Loucy (cell line): ENCODE measurements around the gene RNF19B.
"Not testable (repeated sequence)": the region's sequence is repeated elsewhere in the genome, so short reads cannot be mapped to it uniquely, and the experiment has no call there.

Experiments
- H2AFZ ChIP-seq: fragments of 200-600 bp; sonication (generic); 2 replicates; pipeline ENCODE4 v1.6.0; 2016; ENCODE audit warnings: antibody characterized with exemption, mild to moderate bottlenecking, low read length, moderate library complexity
- H3F3A ChIP-seq: fragments of 200-600 bp; 2 replicates; pipeline ENCODE4 v1.6.0; 2016; ENCODE audit warnings: antibody characterized with exemption, low read depth, mild to moderate bottlenecking
- H3K27me3 ChIP-seq: fragments of 200-600 bp; sonication (generic); 2 replicates; pipeline ENCODE4 v1.6.1; 2014; ENCODE audit warnings: low read length, mild to moderate bottlenecking; ENCODE audit not compliant: insufficient read depth, poor library complexity, severe bottlenecking
- H3K36me3 ChIP-seq: fragments of 200-600 bp; sonication (generic); 2 replicates; pipeline ENCODE4 v1.6.1; 2016; ENCODE audit warnings: low read length; ENCODE audit not compliant: insufficient read depth
- H3K4me1 ChIP-seq: fragments of 200-600 bp; sonication (generic); 2 replicates; pipeline ENCODE4 v1.5.1; 2014; ENCODE audit warnings: low read length, mild to moderate bottlenecking; ENCODE audit not compliant: insufficient read depth, poor library complexity, severe bottlenecking
- H3K4me2 ChIP-seq: fragments of 200-600 bp; sonication (generic); 2 replicates; pipeline ENCODE4 v1.6.0; 2014; ENCODE audit warnings: antibody characterized with exemption, low read length, low read depth, mild to moderate bottlenecking; ENCODE audit not compliant: poor library complexity, severe bottlenecking
- H3K4me3 ChIP-seq: fragments of 200-600 bp; sonication (generic); 2 replicates; pipeline ENCODE4 v1.5.1; 2014; ENCODE audit warnings: low read length, mild to moderate bottlenecking, mixed read lengths; ENCODE audit not compliant: poor library complexity, severe bottlenecking
- H3K79me2 ChIP-seq: fragments of 200-600 bp; sonication (generic); 2 replicates; pipeline ENCODE4 v1.6.1; 2014; ENCODE audit warnings: low read length; ENCODE audit not compliant: insufficient read depth
- H3K9ac ChIP-seq: fragments of 200-600 bp; sonication (generic); 2 replicates; pipeline ENCODE4 v1.6.0; 2014; ENCODE audit warnings: mild to moderate bottlenecking, low read depth, low read length, moderate library complexity; ENCODE audit not compliant: poor library complexity, severe bottlenecking
- H3K9me2 ChIP-seq: fragments of 200-600 bp; sonication (generic); replicated peaks from 2 replicates; pipeline ENCODE4 v1.6.1; 2016; ENCODE audit warnings: low read depth, low read length, mixed read lengths
- H3K9me3 ChIP-seq: fragments of 200-600 bp; sonication (generic); 2 replicates; pipeline ENCODE4 v1.6.1; 2014; ENCODE audit warnings: mild to moderate bottlenecking, antibody characterized with exemption, low read length, low read depth; ENCODE audit not compliant: insufficient read depth
- H4K20me1 ChIP-seq: fragments of 200-600 bp; sonication (generic); 2 replicates; pipeline ENCODE4 v1.6.0; 2014; ENCODE audit warnings: antibody characterized with exemption, low read length, mild to moderate bottlenecking; ENCODE audit not compliant: insufficient read depth, poor library complexity, severe bottlenecking
- CTCF ChIP-seq: fragments of 200-600 bp; sonication (generic); conservative IDR thresholded peaks from 2 replicates; pipeline ENCODE4 v1.5.1; 2014; ENCODE audit warnings: mild to moderate bottlenecking, antibody characterized with exemption, low read length
- EZH2phosphoT487 ChIP-seq: fragments of 200-600 bp; IDR thresholded peaks from 2 replicates; pipeline ENCODE4 v1.6.1; 2018; ENCODE audit warnings: antibody characterized with exemption, mild to moderate bottlenecking, moderate library complexity, borderline replicate concordance

RNF19B gene

GRCh38 chr1:32910319-32910718 is 54.3 kb downstream of the RNF19B start:
- no peak overlapping the region for H2AFZ ChIP-seq
- no peaks in the 10 kb centered on the region for H3K9me2 ChIP-seq
- H3K79me2 ChIP-seq = no peaks in the 10 kb centered on the region
- H3K4me2 ChIP-seq = no peak overlapping the region
- no peaks in the 10 kb centered on the region for H3K4me1 ChIP-seq
- no peaks in the 10 kb centered on the region for H4K20me1 ChIP-seq
- H3K27me3 ChIP-seq = peaks cover 23% of the 10 kb centered on the region
- H3K4me3 ChIP-seq = no peak overlapping the region
- TF ChIP-seq CTCF (no peak), EZH2phosphoT487 (no peak)
- no peaks in the 10 kb centered on the region for H3K9me3 ChIP-seq
- no peaks in the 10 kb centered on the region for H3F3A ChIP-seq
- H3K9ac ChIP-seq = no peak overlapping the region
- no peaks in the 10 kb centered on the region for H3K36me3 ChIP-seq

- Histone ChIP-seq H3K36me3 (no peaks in the 10 kb centered on the region), H3K4me1 (no peaks in the 10 kb centered on the region), H3K9ac (no peak overlapping the region), H3K9me2 (no peaks in the 10 kb centered on the region), H3K27me3 (peaks cover 10% of the 10 kb centered on the region), H4K20me1 (no peaks in the 10 kb centered on the region), H2AFZ (no peak overlapping the region), H3K4me2 (no peak overlapping the region), H3K79me2 (no peaks in the 10 kb centered on the region), H3K4me3 (no peak overlapping the region), H3F3A (no peaks in the 10 kb centered on the region), H3K9me3 (no peaks in the 10 kb centered on the region)
- TF ChIP-seq EZH2phosphoT487 (no peak), CTCF (no peak)
These were observed 57.2 kb downstream of the RNF19B start for GRCh38 chr1:32907435-32907834.

- TF ChIP-seq EZH2phosphoT487 = no peak
- no peak for TF ChIP-seq CTCF
- H3K27me3 ChIP-seq = peaks cover 9% of the 10 kb centered on the region
- no peak overlapping the region for H3K4me3 ChIP-seq
- no peaks in the 10 kb centered on the region for H4K20me1 ChIP-seq
- no peaks in the 10 kb centered on the region for H3K9me3 ChIP-seq
- H2AFZ ChIP-seq = no peak overlapping the region
- no peaks in the 10 kb centered on the region for H3K36me3 ChIP-seq
- no peaks in the 10 kb centered on the region for H3K4me1 ChIP-seq
- H3K4me2 ChIP-seq = no peak overlapping the region
- H3K9me2 ChIP-seq = no peaks in the 10 kb centered on the region
- no peaks in the 10 kb centered on the region for H3F3A ChIP-seq
- H3K9ac ChIP-seq = no peak overlapping the region
- no peaks in the 10 kb centered on the region for H3K79me2 ChIP-seq
These were observed 58.0 kb downstream of the RNF19B start for GRCh38 chr1:32906654-32907053.

GRCh38 chr1:32905588-32905987 is 59.0 kb downstream of the RNF19B start:
- H3K4me1 ChIP-seq, H3K9me3 ChIP-seq, H4K20me1 ChIP-seq, H3K4me2 ChIP-seq, H2AFZ ChIP-seq, H3K4me3 ChIP-seq, H3K9ac ChIP-seq, H3K9me2 ChIP-seq, H3F3A ChIP-seq, H3K79me2 ChIP-seq, H3K36me3 ChIP-seq: not testable (repeated sequence)
- peaks cover 16% of the 10 kb centered on the region for H3K27me3 ChIP-seq
